H1 (cell line): Measurements from ENCODE around the gene SLX9. TPM values are rescaled to one million over a fixed set of nuclear protein-coding genes. Genes with fewer than 3 reads are reported as not detected.

Experiments used
- ASH2L ChIP-seq: fragments of 200-600, 300-600 bp; sonication (generic); IDR thresholded peaks from one replicate; pipeline ENCODE4 v1.7.1; 2017; ENCODE audit warnings: low read length
- MAFK ChIP-seq: IDR thresholded peaks from 2 replicates; pipeline ENCODE4 v1.6.1; 2012; ENCODE audit warnings: low read depth, mild to moderate bottlenecking, improper control_type of control experiment, low read length
- NANOG ChIP-seq: IDR thresholded peaks from 2 replicates; pipeline ENCODE4 v1.6.1; 2011; ENCODE audit warnings: low read length, low read depth, mild to moderate bottlenecking, inconsistent platforms; ENCODE audit not compliant: insufficient read depth, poor library complexity, severe bottlenecking
- NRF1 ChIP-seq: IDR thresholded peaks from 2 replicates; pipeline ENCODE4 v1.6.1; 2011; ENCODE audit warnings: mild to moderate bottlenecking, low read depth, low read length, improper control_type of control experiment
- POLR2AphosphoS5 ChIP-seq: IDR thresholded peaks from 2 replicates; pipeline ENCODE4 v1.6.1; 2011; ENCODE audit warnings: low read depth, low read length
- SUZ12 ChIP-seq: fragments of 200-600 bp; sonication (generic); IDR thresholded peaks from 2 replicates; pipeline ENCODE4 v1.6.1; 2012; ENCODE audit warnings: mild to moderate bottlenecking, inconsistent platforms, low read length, moderate library complexity, mixed read lengths
- polyA plus RNA-seq, 7 experiments: library from polyadenylated mRNA; depleted of rRNA in 3 of 7; stranded (reverse) in 5 of 7; unstranded in 2 of 7; fragments of >200 nt in 5 of 7; fragments of 200-250 nt in 2 of 7; gene quantifications; 1 replicate in 5 of 7; 2 replicates in 1 of 7; 4 replicates in 1 of 7; pipeline versions ENCODE4 v1.2.1 to v1.2.3, GENCODE V29; 2011 to 2013; ENCODE audit warnings: missing spikeins in 2 of 7, mixed read lengths in 2 of 7
- total RNA-seq: library from RNA; stranded (reverse); fragmentation: NEBNext Ultra II Directional; extraction: Animal tissue kit (Norgen Biotek cat#: 25700); gene quantifications from 2 replicates; pipeline ENCODE4 v1.2.1, GENCODE V29; 2021
- TF ChIP-seq, protein P1 (sequence below): IDR thresholded peaks from 2 replicates; pipeline ENCODE4 v1.6.1; 2011; ENCODE audit warnings: low read length, improper control_type of control experiment

Gene SLX9
- total and polyA plus RNA-seq, 2 of the 8 experiments (the other 6 are each of a cell fraction or from before 2014, with no cell fraction given) = 17.7 to 57.3 TPM

- TF ChIP-seq, protein P1, sequence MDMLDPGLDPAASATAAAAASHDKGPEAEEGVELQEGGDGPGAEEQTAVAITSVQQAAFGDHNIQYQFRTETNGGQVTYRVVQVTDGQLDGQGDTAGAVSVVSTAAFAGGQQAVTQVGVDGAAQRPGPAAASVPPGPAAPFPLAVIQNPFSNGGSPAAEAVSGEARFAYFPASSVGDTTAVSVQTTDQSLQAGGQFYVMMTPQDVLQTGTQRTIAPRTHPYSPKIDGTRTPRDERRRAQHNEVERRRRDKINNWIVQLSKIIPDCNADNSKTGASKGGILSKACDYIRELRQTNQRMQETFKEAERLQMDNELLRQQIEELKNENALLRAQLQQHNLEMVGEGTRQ = no peak
- no peak for TF ChIP-seq NANOG
- no peak for TF ChIP-seq POLR2AphosphoS5
- TF ChIP-seq ASH2L = no peak
- TF ChIP-seq NRF1 = no peak
- TF ChIP-seq SUZ12 = no peak
- TF ChIP-seq MAFK = no peak
- TF ChIP-seq, all 59 proteins: peak for 0
Observed at GRCh38 chr21:44898011-44898488, 41.8 kb upstream of the SLX9 start (continued).
